ENCODE measurements around the gene NR2F1. TPM values are rescaled to one million over a fixed set of nuclear protein-coding genes. Genes with fewer than 3 reads are reported as not detected.

Gene NR2F1
- total RNA-seq, 1 donor from 2014 or later = 83.2 TPM

DNA sequence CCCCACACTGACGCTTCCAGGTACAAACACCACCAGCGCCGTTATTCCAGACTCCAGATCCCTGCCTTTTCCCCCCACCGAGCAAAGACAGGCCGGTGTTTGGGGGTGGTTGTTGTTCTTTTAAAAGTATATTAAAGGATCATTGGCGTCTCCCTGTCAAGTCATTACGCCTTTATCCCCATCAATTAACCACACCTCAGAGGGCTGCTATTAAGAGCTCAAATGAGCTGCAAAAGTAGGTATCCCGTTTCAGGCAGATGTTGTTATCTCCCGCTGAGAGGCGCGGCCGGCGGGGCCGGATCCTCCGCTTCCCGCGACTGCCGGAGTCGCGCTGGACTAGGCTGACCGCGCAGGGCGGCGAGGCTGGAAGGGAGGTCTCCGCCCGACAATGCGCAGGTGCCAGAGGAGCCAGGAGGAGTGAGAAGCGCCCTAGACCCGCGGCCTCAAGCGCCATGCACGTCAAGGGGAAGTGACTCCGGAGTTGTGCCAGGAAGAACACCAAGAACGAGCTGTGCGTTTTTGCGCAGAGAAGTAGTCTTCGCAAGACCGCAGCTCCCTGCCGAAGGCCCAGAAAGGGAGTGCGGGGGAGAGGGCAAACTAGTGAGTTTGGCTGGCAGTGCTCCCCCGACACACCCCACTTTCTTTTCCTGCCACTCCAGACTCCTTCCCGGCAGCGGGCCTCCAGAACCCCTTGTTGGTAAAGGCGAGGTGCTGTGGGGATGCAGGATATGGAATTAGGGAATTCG, 10.2 kb upstream of the NR2F1 start:
- peak overlapping the region; percentile 15 for H3K4me3 ChIP-seq
- peaks cover 68% of the 10 kb centered on the region for H3K27me3 ChIP-seq
- TF ChIP-seq, protein P1, sequence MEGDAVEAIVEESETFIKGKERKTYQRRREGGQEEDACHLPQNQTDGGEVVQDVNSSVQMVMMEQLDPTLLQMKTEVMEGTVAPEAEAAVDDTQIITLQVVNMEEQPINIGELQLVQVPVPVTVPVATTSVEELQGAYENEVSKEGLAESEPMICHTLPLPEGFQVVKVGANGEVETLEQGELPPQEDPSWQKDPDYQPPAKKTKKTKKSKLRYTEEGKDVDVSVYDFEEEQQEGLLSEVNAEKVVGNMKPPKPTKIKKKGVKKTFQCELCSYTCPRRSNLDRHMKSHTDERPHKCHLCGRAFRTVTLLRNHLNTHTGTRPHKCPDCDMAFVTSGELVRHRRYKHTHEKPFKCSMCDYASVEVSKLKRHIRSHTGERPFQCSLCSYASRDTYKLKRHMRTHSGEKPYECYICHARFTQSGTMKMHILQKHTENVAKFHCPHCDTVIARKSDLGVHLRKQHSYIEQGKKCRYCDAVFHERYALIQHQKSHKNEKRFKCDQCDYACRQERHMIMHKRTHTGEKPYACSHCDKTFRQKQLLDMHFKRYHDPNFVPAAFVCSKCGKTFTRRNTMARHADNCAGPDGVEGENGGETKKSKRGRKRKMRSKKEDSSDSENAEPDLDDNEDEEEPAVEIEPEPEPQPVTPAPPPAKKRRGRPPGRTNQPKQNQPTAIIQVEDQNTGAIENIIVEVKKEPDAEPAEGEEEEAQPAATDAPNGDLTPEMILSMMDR (IDR thresholded peaks at IDR 0.05) = no peak
- DNase-seq (no peak), ATAC-seq (peak; percentile 22)
- peak overlapping the region; percentile 71 for H3K27ac ChIP-seq
- intact Hi-C loops (cut with DNase I) = no loop called here
- H3K4me1 ChIP-seq = peaks cover 10% of the 10 kb centered on the region
- no peaks in the 10 kb centered on the region for H3K9me3 ChIP-seq
- no peaks in the 10 kb centered on the region for H3K36me3 ChIP-seq

DNA sequence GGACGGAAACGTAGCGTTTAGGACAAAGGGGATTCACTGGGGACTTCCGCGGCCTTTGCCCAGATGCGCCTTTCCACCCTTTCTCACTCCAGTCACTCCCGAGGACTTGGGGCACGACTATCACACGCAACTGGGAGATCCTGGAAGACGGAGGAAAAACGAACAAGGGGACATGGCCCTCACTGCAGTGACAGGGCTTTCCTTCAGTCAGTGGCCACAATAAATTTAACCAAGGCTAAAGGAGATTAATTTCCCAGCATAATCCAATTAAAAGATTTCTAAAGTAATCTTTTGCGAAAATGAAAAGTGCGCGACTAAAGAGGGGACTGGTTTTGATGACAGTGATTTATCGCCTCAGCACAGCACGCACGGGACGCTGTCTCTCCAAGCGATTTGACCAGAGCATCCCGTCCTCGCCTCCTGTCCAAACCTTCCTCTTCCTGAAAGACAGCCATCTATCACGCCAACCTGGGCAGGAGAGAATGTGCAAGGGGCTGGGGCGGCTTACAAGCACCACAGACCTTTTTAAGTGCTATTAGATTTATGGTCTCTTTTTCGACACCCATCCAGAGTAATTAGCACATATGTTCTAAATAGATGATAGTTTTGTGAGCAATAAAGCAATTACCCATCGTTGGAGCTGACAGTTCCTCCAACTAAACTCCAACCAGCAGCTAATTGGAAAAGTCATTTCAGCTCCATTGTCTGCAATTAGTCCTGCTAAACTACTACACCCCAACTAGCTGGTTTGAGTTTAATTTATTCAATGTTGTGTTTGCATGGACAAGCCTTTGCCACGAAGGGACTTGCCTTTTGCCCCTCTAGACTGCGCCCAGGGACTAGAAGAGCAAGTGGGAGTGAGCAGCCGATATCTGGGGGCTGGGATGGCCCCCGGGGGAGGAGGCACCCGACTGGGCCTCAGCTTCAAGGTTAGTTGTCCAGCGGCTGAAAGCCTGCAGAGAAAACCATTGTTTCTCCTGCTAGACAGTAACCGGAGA, 9.4 kb upstream of the NR2F1 start:
- TF ChIP-seq, protein P1 (IDR thresholded peaks at IDR 0.05) = no peak
- Histone ChIP-seq H3K4me3 (peak overlapping the region; percentile 15), H3K4me1 (peaks cover 13% of the 10 kb centered on the region), H3K27ac (peak overlapping the region; percentile 71), H3K27me3 (peaks cover 65% of the 10 kb centered on the region), H3K36me3 (no peaks in the 10 kb centered on the region), H3K9me3 (no peaks in the 10 kb centered on the region)
- ATAC-seq = no peak
- DNase-seq = no peak
- intact Hi-C loops (cut with DNase I) = no loop called here

DNA sequence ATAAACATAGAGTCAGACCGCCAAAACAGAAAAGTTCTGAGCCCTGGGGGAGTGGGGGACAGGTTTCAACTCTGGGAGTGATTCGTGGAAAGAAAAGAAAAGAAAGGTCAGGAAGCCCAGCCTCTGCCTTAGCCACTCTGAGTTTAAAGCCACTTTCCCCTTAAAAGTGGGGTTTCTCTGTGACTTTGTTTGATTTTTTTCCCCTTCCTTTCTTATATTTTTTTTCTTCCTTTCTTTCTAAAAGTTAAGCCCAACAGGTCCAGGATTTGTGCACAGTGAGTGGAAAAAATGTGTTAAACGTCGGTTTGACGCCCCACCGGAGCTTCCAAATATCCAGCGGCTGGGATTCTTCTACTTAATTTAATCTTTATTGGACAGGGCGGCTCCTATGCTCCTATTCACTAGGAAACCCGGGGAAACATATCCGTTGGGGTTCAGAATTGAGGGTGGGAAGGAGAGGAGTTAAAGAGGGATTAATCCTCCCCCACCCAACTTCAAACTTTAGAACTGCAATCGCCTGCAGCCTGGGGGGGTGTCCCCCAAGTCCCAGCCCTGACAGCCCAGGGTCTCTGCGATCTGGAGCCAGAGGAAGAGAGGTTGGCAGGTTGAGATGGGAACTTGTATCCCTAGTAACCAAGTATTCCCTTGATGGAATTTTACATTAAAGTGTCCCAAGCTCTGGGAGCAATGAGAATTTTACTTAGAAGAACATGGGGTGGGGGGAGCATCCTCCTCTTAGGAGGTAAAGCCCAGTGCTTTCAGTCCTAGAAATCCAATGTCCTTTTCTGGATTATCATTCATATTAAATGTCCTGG, 8.3 kb upstream of the NR2F1 start:
- Histone ChIP-seq H3K27me3 (peaks cover 66% of the 10 kb centered on the region), H3K4me3 (peak overlapping the region; percentile 4), H3K27ac (peak overlapping the region; percentile 71), H3K36me3 (no peaks in the 10 kb centered on the region), H3K4me1 (peaks cover 22% of the 10 kb centered on the region), H3K9me3 (no peaks in the 10 kb centered on the region)
- DNase-seq (no peak), ATAC-seq (no peak)
- TF ChIP-seq, protein P1 (IDR thresholded peaks at IDR 0.05) = no peak
- intact Hi-C loops (cut with DNase I) = no loop called here

DNA sequence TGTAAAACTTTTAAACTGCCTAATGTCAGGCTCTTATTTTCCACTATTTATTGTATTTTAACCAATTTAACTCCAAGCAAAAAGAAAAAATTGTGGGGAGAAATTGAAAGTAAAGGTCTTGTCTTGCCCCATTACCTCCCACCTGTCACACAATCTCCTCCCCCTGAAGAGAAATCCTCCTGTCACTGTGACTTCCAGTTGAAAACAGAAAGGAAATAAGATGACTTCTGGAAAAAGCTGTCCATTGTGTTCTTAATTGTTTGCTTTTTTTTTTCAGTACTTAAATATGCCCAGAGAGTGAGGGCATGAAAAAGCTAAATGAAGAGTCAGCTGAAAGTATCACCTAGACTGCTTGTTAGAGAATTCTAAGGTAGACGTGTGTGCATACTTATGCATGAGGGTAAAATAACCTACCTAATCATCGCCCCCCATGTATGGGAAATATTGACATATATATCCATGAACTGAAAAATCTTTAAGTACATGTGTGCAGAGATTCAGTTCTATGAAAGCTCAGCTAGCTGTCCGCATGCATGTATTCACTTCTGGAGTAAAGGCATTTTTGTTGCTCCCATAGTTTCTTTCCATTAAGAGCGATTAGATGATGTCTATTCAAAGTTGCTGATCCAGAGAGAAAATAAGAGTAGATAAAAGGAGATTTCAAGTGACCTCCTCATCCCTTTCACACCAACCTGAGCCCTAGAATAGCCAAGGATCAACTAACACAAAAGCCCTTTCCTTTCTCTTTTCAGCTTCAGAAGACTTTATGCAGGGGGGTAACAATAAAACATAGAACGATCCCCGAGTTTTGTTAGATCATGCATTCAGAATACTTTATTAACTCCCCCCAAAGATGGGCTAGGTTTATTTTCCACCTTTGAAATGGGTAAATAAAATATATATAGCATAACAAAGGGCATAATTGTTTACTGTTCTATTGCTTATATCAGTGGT, 7.3 kb upstream of the NR2F1 start:
- intact Hi-C loops (cut with DNase I) = no loop called here
- Histone ChIP-seq H3K27me3 (peaks cover 69% of the 10 kb centered on the region), H3K27ac (peak overlapping the region; percentile 71), H3K9me3 (no peaks in the 10 kb centered on the region), H3K36me3 (no peaks in the 10 kb centered on the region), H3K4me1 (peaks cover 26% of the 10 kb centered on the region), H3K4me3 (peak overlapping the region; percentile 4)
- ATAC-seq (no peak), DNase-seq (no peak)
- TF ChIP-seq, protein P1 (IDR thresholded peaks at IDR 0.05) = no peak

Data from upper lobe of right lung (tissue), 1 donor.